Mesenchymal stem cell (in vitro differentiated cells and primary cell): ENCODE measurements around the gene PTPN13.

Experiments used
- DNase-seq: peaks from one replicate; pipeline ENCODE4 v3.0.0-alpha.2; 2013
- H2AFZ ChIP-seq: one replicate; pipeline ENCODE4 v1.6.1; 2013; ENCODE audit warnings: low read depth, mild to moderate bottlenecking, control low read depth, inconsistent platforms, low read length, moderate library complexity
- H2AK5ac ChIP-seq: 2 replicates; pipeline ENCODE4 v1.6.1; 2013; ENCODE audit warnings: low read length, moderate library complexity, mild to moderate bottlenecking, inconsistent platforms; ENCODE audit not compliant: severe bottlenecking
- H2BK120ac ChIP-seq: one replicate; pipeline ENCODE4 v1.6.1; 2013; ENCODE audit warnings: low read depth, mild to moderate bottlenecking, inconsistent platforms, low read length, moderate library complexity
- H2BK12ac ChIP-seq, 2 experiments: one replicate each; pipeline ENCODE4 v1.6.1; 2013; ENCODE audit warnings: inconsistent platforms in 2 of 2, low read length in 2 of 2, mild to moderate bottlenecking in 2 of 2, moderate library complexity in 2 of 2, control low read depth in 1 of 2
- H2BK15ac ChIP-seq: one replicate; pipeline ENCODE4 v1.6.1; 2013; ENCODE audit warnings: mild to moderate bottlenecking, low read depth, inconsistent platforms; ENCODE audit not compliant: poor library complexity, severe bottlenecking
- H2BK5ac ChIP-seq: 2 replicates; pipeline ENCODE4 v1.6.1; 2013; ENCODE audit warnings: low read depth, mild to moderate bottlenecking, low read length, control low read depth, inconsistent platforms; ENCODE audit not compliant: poor library complexity, severe bottlenecking
- H3K14ac ChIP-seq, 2 experiments: one replicate each; pipeline ENCODE4 v1.6.1; 2013; ENCODE audit warnings: inconsistent platforms in 2 of 2, low read length in 2 of 2, control low read depth in 1 of 2, mild to moderate bottlenecking in 1 of 2, moderate library complexity in 1 of 2
- H3K18ac ChIP-seq, 2 experiments: one replicate each; pipeline ENCODE4 v1.6.1; 2013; ENCODE audit warnings: inconsistent platforms in 2 of 2, low read length in 2 of 2, control low read depth in 1 of 2, low read depth in 1 of 2, mild to moderate bottlenecking in 1 of 2
- H3K23ac ChIP-seq, 2 experiments: one replicate each; pipeline ENCODE4 v1.6.1; 2013; ENCODE audit warnings: inconsistent platforms in 2 of 2, low read length in 2 of 2, mild to moderate bottlenecking in 2 of 2, moderate library complexity in 2 of 2, control low read depth in 1 of 2
- H3K27ac ChIP-seq: 2 replicates; pipeline ENCODE4 v1.5.1; 2013; ENCODE audit warnings: mild to moderate bottlenecking, moderate library complexity, low read length, control low read depth, inconsistent platforms; ENCODE audit not compliant: poor library complexity, severe bottlenecking
- H3K27me3 ChIP-seq, 2 experiments: 2 replicates each; pipeline versions ENCODE4 v1.6.1 to v1.7.0; 2013; ENCODE audit warnings: low read length in 2 of 2, mild to moderate bottlenecking in 2 of 2, moderate library complexity in 2 of 2, control low read depth in 1 of 2, inconsistent platforms in 1 of 2; ENCODE audit not compliant: control insufficient read depth in 1 of 2, insufficient read depth in 1 of 2
- H3K36me3 ChIP-seq, 2 experiments: 2 replicates each; pipeline versions ENCODE4 v1.6.1 to v1.7.0; 2013; ENCODE audit warnings: low read length in 2 of 2, control low read depth in 1 of 2, inconsistent platforms in 1 of 2, low read depth in 1 of 2, mild to moderate bottlenecking in 1 of 2; ENCODE audit not compliant: insufficient read depth in 2 of 2, control insufficient read depth in 1 of 2
- H3K4ac ChIP-seq, 2 experiments: one replicate each; pipeline ENCODE4 v1.6.1; 2013; ENCODE audit warnings: inconsistent platforms in 2 of 2, low read length in 2 of 2, mild to moderate bottlenecking in 2 of 2, moderate library complexity in 2 of 2, control low read depth in 1 of 2, low read depth in 1 of 2
- H3K4me1 ChIP-seq: 2 replicates; pipeline ENCODE4 v1.6.1; 2013; ENCODE audit warnings: low read depth, low read length, control low read depth; ENCODE audit not compliant: control insufficient read depth, insufficient read depth
- H3K4me2 ChIP-seq: 2 replicates; pipeline ENCODE4 v1.6.1; 2013; ENCODE audit warnings: low read length, mild to moderate bottlenecking, inconsistent platforms; ENCODE audit not compliant: poor library complexity, severe bottlenecking
- H3K4me3 ChIP-seq, 2 experiments: 2 replicates each; pipeline versions ENCODE4 v1.5.1 to v1.7.0; 2013; ENCODE audit warnings: low read length in 2 of 2, mild to moderate bottlenecking in 2 of 2, control low read depth in 1 of 2, low read depth in 1 of 2; ENCODE audit not compliant: insufficient read depth in 1 of 2
- H3K79me1 ChIP-seq: replicated peaks from 2 replicates; pipeline ENCODE4 v1.6.1; 2013; ENCODE audit warnings: mild to moderate bottlenecking, control low read depth, low read length, inconsistent platforms; ENCODE audit not compliant: poor library complexity, severe bottlenecking
- H3K9ac ChIP-seq: 2 replicates; pipeline ENCODE4 v1.7.0; 2013; ENCODE audit warnings: mild to moderate bottlenecking, low read length, moderate library complexity
- H3K9me3 ChIP-seq: 2 replicates; pipeline ENCODE4 v1.7.0; 2013; ENCODE audit warnings: mild to moderate bottlenecking, low read length; ENCODE audit not compliant: control insufficient read depth
- H4K8ac ChIP-seq: one replicate; pipeline ENCODE4 v1.6.1; 2013; ENCODE audit warnings: inconsistent platforms, mild to moderate bottlenecking, low read length, moderate library complexity
- H4K91ac ChIP-seq: one replicate; pipeline ENCODE4 v1.6.1; 2013; ENCODE audit warnings: mild to moderate bottlenecking, low read length, inconsistent platforms
- WGBS: methylation state at CpG from one replicate; pipeline ENCODE4 v1.1.7; 2013; ENCODE audit warnings: mixed read lengths; 5-methylcytosine and 5-hydroxymethylcytosine counted together

The PTPN13 gene

GRCh38 chr4:86749121-86749520 lies 155.0 kb downstream of the PTPN13 start:
- Histone ChIP-seq H3K4me3 (no peak overlapping the region), H2BK5ac (no peak overlapping the region), H2BK15ac (no peak overlapping the region), H3K27me3 (no peaks in the 10 kb centered on the region), H3K4me2 (no peak overlapping the region), H3K14ac (no peak overlapping the region), H2BK120ac (no peak overlapping the region), H3K79me1 (peaks cover 4% of the 10 kb centered on the region), H4K8ac (no peak overlapping the region), H2AK5ac (no peak overlapping the region), H3K36me3 (peaks cover 12 to 66% of the 10 kb centered on the region in 2 experiments), H2AFZ (no peak overlapping the region), H3K9ac (no peak overlapping the region), H3K9me3 (no peaks in the 10 kb centered on the region), H4K91ac (no peak overlapping the region), H3K23ac (no peak overlapping the region), H3K4me1 (no peaks in the 10 kb centered on the region), H2BK12ac (no peak overlapping the region), H3K27ac (no peak overlapping the region), H3K18ac (no peak overlapping the region), H3K4ac (no peak overlapping the region)
- no peak for DNase-seq

- Histone ChIP-seq H3K9ac (no peak overlapping the region), H3K18ac (no peak overlapping the region), H3K4me3 (no peak overlapping the region), H4K8ac (no peak overlapping the region), H4K91ac (no peak overlapping the region), H3K4me1 (no peaks in the 10 kb centered on the region), H2BK120ac (no peak overlapping the region), H3K4me2 (no peak overlapping the region), H2AK5ac (no peak overlapping the region), H3K4ac (no peak overlapping the region), H3K14ac (no peak overlapping the region), H2BK5ac (no peak overlapping the region), H3K27ac (no peak overlapping the region), H3K9me3 (no peaks in the 10 kb centered on the region), H3K27me3 (no peaks in the 10 kb centered on the region), H2AFZ (no peak overlapping the region), H3K36me3 (peaks cover 7 to 53% of the 10 kb centered on the region in 2 experiments), H3K23ac (no peak overlapping the region), H2BK12ac (no peak overlapping the region), H3K79me1 (peaks cover 4% of the 10 kb centered on the region), H2BK15ac (no peak overlapping the region)
- WGBS: no CpG with 5 or more reads among the region's 2 CpGs
- DNase-seq: no peak
Observed at GRCh38 chr4:86755388-86755787, 161.3 kb downstream of the PTPN13 start.

GRCh38 chr4:86757468-86757867 lies 163.4 kb downstream of the PTPN13 start:
- H3K27ac ChIP-seq: no peak overlapping the region
- no peak overlapping the region for H3K9ac ChIP-seq
- H3K4me1 ChIP-seq: no peaks in the 10 kb centered on the region
- no peaks in the 10 kb centered on the region for H3K9me3 ChIP-seq
- peaks cover 3 to 50% of the 10 kb centered on the region in 2 experiments for H3K36me3 ChIP-seq
- no peak overlapping the region for H4K91ac ChIP-seq
- H3K18ac ChIP-seq: no peak overlapping the region
- H3K4me3 ChIP-seq: no peak overlapping the region
- peaks cover 2% of the 10 kb centered on the region for H3K79me1 ChIP-seq
- H3K14ac ChIP-seq: no peak overlapping the region
- H3K23ac ChIP-seq: no peak overlapping the region
- H2BK12ac ChIP-seq: no peak overlapping the region
- H3K4me2 ChIP-seq: no peak overlapping the region
- no peak overlapping the region for H2BK120ac ChIP-seq
- H3K27me3 ChIP-seq: no peaks in the 10 kb centered on the region
- H2BK15ac ChIP-seq: no peak overlapping the region
- no peak overlapping the region for H2BK5ac ChIP-seq
- H2AK5ac ChIP-seq: no peak overlapping the region
- DNase-seq: no peak
- H3K4ac ChIP-seq: no peak overlapping the region
- H2AFZ ChIP-seq: no peak overlapping the region
- H4K8ac ChIP-seq: no peak overlapping the region
- WGBS: 67% methylated on average over 3 of the region's 3 CpGs

GRCh38 chr4:86759298-86759697 lies 165.2 kb downstream of the PTPN13 start:
- Histone ChIP-seq H3K79me1 (peaks cover 4% of the 10 kb centered on the region), H3K4me2 (no peak overlapping the region), H2BK5ac (no peak overlapping the region), H2BK120ac (no peak overlapping the region), H3K18ac (no peak overlapping the region), H3K4ac (no peak overlapping the region), H3K36me3 (peaks cover 9 to 51% of the 10 kb centered on the region in 2 experiments), H2AFZ (no peak overlapping the region), H4K8ac (no peak overlapping the region), H3K14ac (no peak overlapping the region), H3K4me1 (no peaks in the 10 kb centered on the region), H3K4me3 (no peak overlapping the region), H2BK12ac (no peak overlapping the region), H2BK15ac (no peak overlapping the region), H2AK5ac (no peak overlapping the region), H3K27ac (no peak overlapping the region), H3K9ac (no peak overlapping the region), H3K23ac (no peak overlapping the region), H4K91ac (no peak overlapping the region), H3K27me3 (no peaks in the 10 kb centered on the region), H3K9me3 (no peaks in the 10 kb centered on the region)
- no peak for DNase-seq
- WGBS: 95% methylated on average over 3 of the region's 3 CpGs
